ENCODE data around the gene LRBA.

Gene LRBA

DNA sequence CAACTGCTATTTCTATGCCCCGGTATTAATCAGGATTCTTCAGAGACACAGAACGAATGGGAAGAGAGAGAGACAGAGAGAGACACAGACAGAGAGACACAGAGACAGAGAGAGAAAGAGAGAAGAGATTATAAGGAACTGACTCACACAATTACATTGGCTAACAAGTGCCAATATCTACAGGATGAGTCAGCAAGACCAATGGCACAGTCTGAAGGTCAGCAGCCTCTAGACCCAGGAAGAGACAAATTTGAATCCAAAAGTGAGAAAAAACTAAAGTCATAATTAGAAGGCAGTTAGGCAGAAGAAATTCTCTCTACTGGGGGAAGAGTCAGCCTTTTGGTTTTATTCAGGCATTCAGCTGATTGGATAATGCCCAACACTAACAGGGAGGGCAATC is 245.8 kb downstream of the LRBA start:
- TF ChIP-seq, protein P1, sequence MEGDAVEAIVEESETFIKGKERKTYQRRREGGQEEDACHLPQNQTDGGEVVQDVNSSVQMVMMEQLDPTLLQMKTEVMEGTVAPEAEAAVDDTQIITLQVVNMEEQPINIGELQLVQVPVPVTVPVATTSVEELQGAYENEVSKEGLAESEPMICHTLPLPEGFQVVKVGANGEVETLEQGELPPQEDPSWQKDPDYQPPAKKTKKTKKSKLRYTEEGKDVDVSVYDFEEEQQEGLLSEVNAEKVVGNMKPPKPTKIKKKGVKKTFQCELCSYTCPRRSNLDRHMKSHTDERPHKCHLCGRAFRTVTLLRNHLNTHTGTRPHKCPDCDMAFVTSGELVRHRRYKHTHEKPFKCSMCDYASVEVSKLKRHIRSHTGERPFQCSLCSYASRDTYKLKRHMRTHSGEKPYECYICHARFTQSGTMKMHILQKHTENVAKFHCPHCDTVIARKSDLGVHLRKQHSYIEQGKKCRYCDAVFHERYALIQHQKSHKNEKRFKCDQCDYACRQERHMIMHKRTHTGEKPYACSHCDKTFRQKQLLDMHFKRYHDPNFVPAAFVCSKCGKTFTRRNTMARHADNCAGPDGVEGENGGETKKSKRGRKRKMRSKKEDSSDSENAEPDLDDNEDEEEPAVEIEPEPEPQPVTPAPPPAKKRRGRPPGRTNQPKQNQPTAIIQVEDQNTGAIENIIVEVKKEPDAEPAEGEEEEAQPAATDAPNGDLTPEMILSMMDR (IDR thresholded peaks at IDR 0.05; ENCODE audit: extremely low read depth, insufficient read depth, missing control alignments): no peak
- in situ Hi-C loops (cut with MboI; ENCODE audit: low pct_unique_long_range_greater_than_20kb, low sequenced_read_pairs, unreplicated experiment): no loop called here
- no peak for DNase-seq (ENCODE audit: low spot score)

DNA sequence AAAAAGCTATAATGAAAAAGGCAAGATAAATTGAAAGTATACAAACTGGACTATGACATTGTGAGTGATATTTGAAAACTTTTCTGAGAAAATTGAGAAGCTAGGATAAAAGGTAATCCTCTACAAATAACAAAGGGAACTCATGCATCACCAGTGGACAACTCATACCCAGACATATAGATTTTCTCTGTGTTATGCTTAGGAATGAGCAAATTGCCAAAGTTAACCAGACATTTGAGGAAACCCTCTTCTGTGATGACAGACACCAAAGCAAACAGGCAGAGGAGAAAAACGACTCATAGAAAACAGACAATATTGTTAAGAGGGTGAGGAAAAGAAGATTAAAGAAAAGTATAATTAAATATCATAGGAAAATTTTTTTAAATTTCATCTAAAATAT is 246.6 kb downstream of the LRBA start:
- in situ Hi-C loops (cut with MboI; ENCODE audit: low pct_unique_long_range_greater_than_20kb, low sequenced_read_pairs, unreplicated experiment): no loop called here

DNA sequence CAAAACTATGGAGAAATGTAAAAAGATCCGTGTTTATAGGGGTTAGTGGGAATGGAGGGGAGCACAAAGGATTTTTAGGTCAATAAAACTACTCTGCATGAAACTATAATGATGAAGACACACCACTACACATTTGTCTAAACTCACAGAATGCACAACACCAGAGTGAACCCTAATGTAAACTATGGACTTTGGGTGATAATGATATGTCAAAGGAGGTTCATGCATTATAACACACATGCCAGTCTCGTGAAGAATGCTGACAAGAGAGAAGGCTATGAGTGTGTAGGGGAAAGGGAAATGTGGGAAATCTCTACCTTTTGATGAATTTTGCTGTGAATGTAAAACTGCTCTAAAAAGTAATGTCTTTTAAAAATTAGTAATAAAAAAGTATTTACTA is 249.9 kb downstream of the LRBA start:
- no peak for DNase-seq (ENCODE audit: low spot score)
- in situ Hi-C loops (cut with MboI; ENCODE audit: low pct_unique_long_range_greater_than_20kb, low sequenced_read_pairs, unreplicated experiment): no loop called here
- TF ChIP-seq, protein P1 (IDR thresholded peaks at IDR 0.05; ENCODE audit: extremely low read depth, insufficient read depth, missing control alignments): no peak

More for the DNA sequence above, 246.6 kb downstream of the LRBA start:
- TF ChIP-seq, protein P1 (IDR thresholded peaks at IDR 0.05; ENCODE audit: extremely low read depth, insufficient read depth, missing control alignments): no peak
- no peak for DNase-seq (ENCODE audit: low spot score)

DNA sequence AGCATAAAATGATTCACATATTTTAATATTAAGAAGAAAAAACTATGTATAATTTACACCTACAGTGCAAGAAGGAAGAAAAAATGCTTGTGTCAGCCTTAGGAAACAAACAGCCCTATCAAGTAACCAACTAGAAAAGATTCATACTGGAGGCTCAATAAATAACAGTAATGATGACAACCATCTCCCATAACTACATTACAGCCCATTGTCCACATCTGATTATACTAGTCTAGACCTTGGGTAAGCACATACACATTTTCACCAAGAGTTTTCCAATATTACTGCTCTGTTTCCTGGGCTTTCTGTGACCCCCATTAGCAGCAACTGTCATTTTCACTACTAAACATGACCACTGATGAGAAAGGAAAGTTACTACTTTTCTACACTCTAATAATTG is 263.4 kb downstream of the LRBA start:
- in situ Hi-C loops (cut with MboI; ENCODE audit: low pct_unique_long_range_greater_than_20kb, low sequenced_read_pairs, unreplicated experiment): no loop called here
- DNase-seq (ENCODE audit: low spot score): no peak

DNA sequence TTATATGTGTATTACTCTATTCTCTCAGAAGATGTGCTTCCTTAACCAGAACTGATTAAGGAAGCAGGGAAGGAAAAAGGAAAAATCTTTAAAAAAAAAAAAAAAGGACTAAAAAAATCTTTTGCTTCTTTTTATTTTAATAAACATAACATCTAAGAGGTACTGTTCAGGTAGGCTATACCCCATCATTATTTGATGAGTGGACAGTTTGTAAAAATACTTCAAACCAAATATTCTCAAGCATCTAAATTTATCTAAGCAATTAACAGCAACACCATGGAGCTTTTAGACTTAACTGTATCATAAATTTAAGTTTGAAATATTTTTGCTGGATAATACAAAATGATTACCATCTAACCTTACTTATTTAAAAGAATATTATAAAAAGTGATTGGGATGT is 264.3 kb downstream of the LRBA start:
- in situ Hi-C loops (cut with MboI; ENCODE audit: low pct_unique_long_range_greater_than_20kb, low sequenced_read_pairs, unreplicated experiment): no loop called here
- DNase-seq (ENCODE audit: low spot score): no peak
- TF ChIP-seq, protein P1 (IDR thresholded peaks at IDR 0.05; ENCODE audit: extremely low read depth, insufficient read depth, missing control alignments): no peak

More for the DNA sequence above, 263.4 kb downstream of the LRBA start:
- TF ChIP-seq, protein P1 (IDR thresholded peaks at IDR 0.05; ENCODE audit: extremely low read depth, insufficient read depth, missing control alignments): no peak

DNA sequence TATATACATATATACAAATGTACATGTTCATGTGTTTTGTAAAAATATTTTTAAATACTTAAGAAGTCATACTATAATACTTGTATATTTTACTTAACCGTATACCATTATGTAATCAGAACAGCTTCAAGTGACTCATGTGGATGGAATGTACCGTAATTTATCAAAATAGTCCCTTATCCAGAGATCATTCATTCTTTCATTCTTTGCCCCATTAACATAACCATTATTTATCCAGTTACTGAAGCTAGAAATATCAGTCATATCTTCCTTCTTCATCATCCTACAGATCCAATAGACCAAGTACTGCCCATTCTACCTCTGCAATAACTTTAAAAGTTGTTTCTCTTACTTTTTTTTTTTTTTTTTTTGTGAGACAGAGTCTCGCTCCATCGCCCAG is 268.9 kb downstream of the LRBA start:
- no peak for DNase-seq (ENCODE audit: low spot score)
- TF ChIP-seq, protein P1 (IDR thresholded peaks at IDR 0.05; ENCODE audit: extremely low read depth, insufficient read depth, missing control alignments): no peak
- in situ Hi-C loops (cut with MboI; ENCODE audit: low pct_unique_long_range_greater_than_20kb, low sequenced_read_pairs, unreplicated experiment): no loop called here

DNA sequence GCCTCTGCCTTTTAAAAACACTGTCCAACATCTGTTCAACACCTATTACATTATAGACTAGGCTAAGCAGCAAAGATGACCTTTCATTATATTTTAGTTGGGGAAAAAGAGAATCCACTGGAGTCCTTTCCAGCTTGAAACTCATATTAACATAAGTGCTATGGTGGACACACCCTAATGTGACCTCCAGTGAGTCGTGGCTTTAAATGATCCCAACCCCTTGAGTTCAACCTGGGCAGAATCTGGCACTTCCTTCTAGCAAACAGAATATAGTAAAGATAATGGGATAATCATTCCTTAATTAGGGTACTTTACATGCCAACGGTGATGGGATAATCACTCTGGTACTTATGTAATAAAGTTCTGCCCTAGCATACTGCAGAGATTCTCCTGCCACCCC is 270.5 kb downstream of the LRBA start:
- in situ Hi-C loops (cut with MboI; ENCODE audit: low pct_unique_long_range_greater_than_20kb, low sequenced_read_pairs, unreplicated experiment): no loop called here
- TF ChIP-seq, protein P1 (IDR thresholded peaks at IDR 0.05; ENCODE audit: extremely low read depth, insufficient read depth, missing control alignments): no peak
- DNase-seq (ENCODE audit: low spot score): no peak

Data from GM13977 (cell line).